Umbilical cord (tissue), 2 donors: ENCODE results near the gene TCF19. TPM values are rescaled to one million over a fixed set of nuclear protein-coding genes. Genes with fewer than 3 reads are reported as not detected.

Experiments
- DNase-seq: peaks from one replicate; pipeline ENCODE4 v3.0.0-alpha.2; 2015; ENCODE audit warnings: low spot score
- total RNA-seq: library from RNA; depleted of rRNA; stranded (reverse); fragments of >200 nt; gene quantifications from one replicate; pipeline ENCODE4 v1.2.3, GENCODE V29; 2014; ENCODE audit warnings: low replicate concordance; ENCODE audit not compliant: insufficient read depth

TCF19 gene
- total RNA-seq, 1 donor from 2014 or later, result 6.5 TPM

GRCh38 chr6:31203345-31203979, 45.1 kb downstream of the TCF19 start:
- no peak for DNase-seq

GRCh38 chr6:31204751-31205145, 46.4 kb downstream of the TCF19 start:
- no peak for DNase-seq

- no peak for DNase-seq
Measured at GRCh38 chr6:31205638-31206037, 47.2 kb downstream of the TCF19 start.

- DNase-seq, result no peak
Measured at GRCh38 chr6:31208506-31208905, 50.1 kb downstream of the TCF19 start.

- DNase-seq, result no peak
Measured at GRCh38 chr6:31209137-31209536, 50.7 kb downstream of the TCF19 start.

GRCh38 chr6:31210123-31210522, 51.7 kb downstream of the TCF19 start:
- no peak for DNase-seq

GRCh38 chr6:31210741-31211532, 52.5 kb downstream of the TCF19 start:
- DNase-seq, result no peak

Other genes starting within 250 kb of the TCF19 start
- 20.5 TPM for gene VARS2, start 244.4 kb upstream of the TCF19 start, total RNA-seq
- not detected for gene SFTA2, start 226.4 kb upstream of the TCF19 start, total RNA-seq
- gene MUCL3, start 217.6 kb upstream of the TCF19 start, total RNA-seq, result 2.4 TPM
- not detected for gene MUC21, start 174.9 kb upstream of the TCF19 start, total RNA-seq
- 6.5 TPM for gene MUC22, start 148.1 kb upstream of the TCF19 start, total RNA-seq
- not detected for gene C6orf15, start 46.0 kb upstream of the TCF19 start, total RNA-seq
- 1.2 TPM for gene PSORS1C1, start 43.8 kb upstream of the TCF19 start, total RNA-seq
- 2.4 TPM for gene CDSN, start 38.1 kb upstream of the TCF19 start, total RNA-seq
- not detected for gene PSORS1C2, start 19.5 kb upstream of the TCF19 start, total RNA-seq
- 31.8 TPM for gene CCHCR1, start 787 bp upstream of the TCF19 start, total RNA-seq
- 4.1 TPM for gene POU5F1, start 12.1 kb downstream of the TCF19 start, total RNA-seq
- 107 TPM for gene HLA-C, start 113.5 kb downstream of the TCF19 start, total RNA-seq
- 113 TPM for gene HLA-B, start 198.6 kb downstream of the TCF19 start, total RNA-seq
- gene MICA, start 245.0 kb downstream of the TCF19 start, total RNA-seq, result 6.0 TPM